Breast epithelium (tissue), 4 donors: Measurements from ENCODE around the gene OR8B4. TPM values are rescaled to one million over a fixed set of nuclear protein-coding genes. Genes with fewer than 3 reads are reported as not detected.

ENCODE experiments used
- DNase-seq, 2 donors: peaks; one replicate each; pipeline ENCODE4 v3.0.0-alpha.2; 2019; ENCODE audit warnings: low spot score in 2 of 2
- H3K27ac ChIP-seq, 2 donors: fragments of 200-600 bp; sonication (generic) in 1 of 2; one replicate each; pipeline ENCODE4 v1.5.1; 2016 to 2019; ENCODE audit warnings: mild to moderate bottlenecking in 1 of 2
- H3K27me3 ChIP-seq, 2 donors: fragments of 200-600 bp; sonication (generic) in 1 of 2; one replicate each; pipeline versions ENCODE4 v1.5.1 to v1.6.0; 2017 to 2019; ENCODE audit warnings: control low read depth in 1 of 2, mild to moderate bottlenecking in 1 of 2
- H3K36me3 ChIP-seq: fragments of 200-600 bp; one replicate; pipeline ENCODE4 v1.5.1; 2019
- H3K4me1 ChIP-seq, 2 donors: fragments of 200-600 bp; sonication (generic); one replicate each; pipeline ENCODE4 v1.5.1; 2016 to 2019; ENCODE audit warnings: control low read depth in 1 of 2
- H3K4me3 ChIP-seq, 3 donors: fragments of 200-600 bp; sonication (generic); 1 replicate in 2 of 3; 2 replicates in 1 of 3; pipeline ENCODE4 v1.5.1; 2016 to 2019; ENCODE audit warnings: mild to moderate bottlenecking in 3 of 3, moderate library complexity in 2 of 3
- H3K9me3 ChIP-seq, 2 donors: fragments of 200-600 bp; sonication (generic) in 1 of 2; one replicate each; pipeline ENCODE4 v1.5.1; 2016 to 2019; ENCODE audit warnings: control low read depth in 1 of 2
- POLR2A ChIP-seq: fragments of 450-650 bp; IDR thresholded peaks from one replicate; pipeline ENCODE4 v1.6.1; 2016; ENCODE audit warnings: antibody characterized with exemption, mild to moderate bottlenecking, moderate library complexity
- POLR2AphosphoS5 ChIP-seq, 3 donors: sonication (generic); formaldehyde crosslinking; IDR thresholded peaks; one replicate each; pipeline ENCODE4 v1.6.1; 2017; ENCODE audit warnings: antibody characterized with exemption in 3 of 3
- intact Hi-C: fragments of 100-400 bp; cut with DNase I; formaldehyde crosslinking; loops from one replicate; pipeline ENCODE4 v1.15.1; 2023; ENCODE audit warnings: low total_unique reads
- total RNA-seq, 3 donors: library from RNA; depleted of rRNA; stranded (reverse); fragments of >200 nt; gene quantifications; one replicate each; pipeline ENCODE4 v1.1.0, GENCODE V29; 2016
- TF ChIP-seq, protein P1 (sequence below), 3 donors: fragments of 450-650 bp; IDR thresholded peaks; one replicate each; pipeline ENCODE4 v1.5.1; 2016 to 2017; ENCODE audit warnings: antibody characterized with exemption in 3 of 3, mild to moderate bottlenecking in 3 of 3, moderate library complexity in 3 of 3

OR8B4 gene
- total RNA-seq, 3 donors from 2014 or later, result not detected

DNA sequence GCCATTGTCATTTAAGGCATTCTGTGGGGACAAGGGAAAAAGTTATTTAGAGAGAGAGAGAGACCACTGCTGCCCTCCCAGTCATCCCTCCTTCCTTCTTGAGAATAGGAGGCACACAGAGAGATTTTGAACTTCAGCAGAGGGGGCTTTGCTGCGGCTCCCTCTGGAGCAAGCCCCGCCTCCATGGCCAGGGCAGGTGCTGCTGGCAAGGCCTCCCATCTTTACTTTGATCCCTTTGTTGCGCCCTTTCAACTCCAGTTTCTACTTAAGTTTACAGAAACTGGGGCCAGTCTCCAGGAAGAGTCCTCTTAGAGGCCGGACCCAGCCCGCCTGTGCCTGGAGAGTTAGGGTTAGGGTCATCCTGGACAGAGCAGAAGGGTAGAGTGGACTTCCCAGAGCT lies 16.4 kb upstream of the OR8B4 start:
- DNase-seq, result no peak
- H3K27ac ChIP-seq, result no peak overlapping the region
- H3K4me3 ChIP-seq, result no peak overlapping the region
- intact Hi-C loops, result no loop called here
- no peaks in the 10 kb centered on the region for H3K27me3 ChIP-seq
- peaks cover 0 to 9% of the 10 kb centered on the region in 2 donors for H3K9me3 ChIP-seq
- TF ChIP-seq, protein P1, sequence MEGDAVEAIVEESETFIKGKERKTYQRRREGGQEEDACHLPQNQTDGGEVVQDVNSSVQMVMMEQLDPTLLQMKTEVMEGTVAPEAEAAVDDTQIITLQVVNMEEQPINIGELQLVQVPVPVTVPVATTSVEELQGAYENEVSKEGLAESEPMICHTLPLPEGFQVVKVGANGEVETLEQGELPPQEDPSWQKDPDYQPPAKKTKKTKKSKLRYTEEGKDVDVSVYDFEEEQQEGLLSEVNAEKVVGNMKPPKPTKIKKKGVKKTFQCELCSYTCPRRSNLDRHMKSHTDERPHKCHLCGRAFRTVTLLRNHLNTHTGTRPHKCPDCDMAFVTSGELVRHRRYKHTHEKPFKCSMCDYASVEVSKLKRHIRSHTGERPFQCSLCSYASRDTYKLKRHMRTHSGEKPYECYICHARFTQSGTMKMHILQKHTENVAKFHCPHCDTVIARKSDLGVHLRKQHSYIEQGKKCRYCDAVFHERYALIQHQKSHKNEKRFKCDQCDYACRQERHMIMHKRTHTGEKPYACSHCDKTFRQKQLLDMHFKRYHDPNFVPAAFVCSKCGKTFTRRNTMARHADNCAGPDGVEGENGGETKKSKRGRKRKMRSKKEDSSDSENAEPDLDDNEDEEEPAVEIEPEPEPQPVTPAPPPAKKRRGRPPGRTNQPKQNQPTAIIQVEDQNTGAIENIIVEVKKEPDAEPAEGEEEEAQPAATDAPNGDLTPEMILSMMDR (IDR thresholded peaks at IDR 0.05), result no peak
- TF ChIP-seq POLR2AphosphoS5 (IDR thresholded peaks at IDR 0.05), result no peak
- H3K36me3 ChIP-seq, result no peaks in the 10 kb centered on the region
- no peaks in the 10 kb centered on the region for H3K4me1 ChIP-seq

DNA sequence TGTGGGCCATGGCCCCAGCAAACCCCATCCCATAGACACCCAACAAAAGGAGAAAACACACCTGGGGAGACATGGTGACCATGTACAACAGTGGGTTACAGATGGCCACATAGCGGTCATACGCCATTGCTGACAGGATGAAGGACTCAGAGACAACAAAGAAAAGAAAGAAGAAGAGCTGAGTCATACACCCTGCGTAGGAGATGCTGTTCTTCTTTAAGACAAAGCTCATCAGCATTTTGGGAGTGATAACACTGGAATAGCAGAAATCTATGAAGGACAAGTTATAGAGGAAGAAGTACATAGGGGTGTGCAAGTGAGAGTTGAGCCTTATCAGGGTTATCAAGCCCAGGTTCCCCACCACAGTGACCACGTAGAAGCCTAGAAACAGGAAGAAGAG lies 15.9 kb upstream of the OR8B4 start:
- H3K27me3 ChIP-seq, result no peaks in the 10 kb centered on the region
- H3K36me3 ChIP-seq, result no peaks in the 10 kb centered on the region
- H3K4me3 ChIP-seq, result no peak overlapping the region
- intact Hi-C loops, result no loop called here
- H3K27ac ChIP-seq, result no peak overlapping the region
- TF ChIP-seq, protein P1 (IDR thresholded peaks at IDR 0.05), result no peak
- TF ChIP-seq POLR2A (no peak), POLR2AphosphoS5 (IDR thresholded peaks at IDR 0.05) (no peak)
- DNase-seq, result no peak
- H3K4me1 ChIP-seq, result no peaks in the 10 kb centered on the region
- H3K9me3 ChIP-seq, result peaks cover 0 to 9% of the 10 kb centered on the region in 2 donors

DNA sequence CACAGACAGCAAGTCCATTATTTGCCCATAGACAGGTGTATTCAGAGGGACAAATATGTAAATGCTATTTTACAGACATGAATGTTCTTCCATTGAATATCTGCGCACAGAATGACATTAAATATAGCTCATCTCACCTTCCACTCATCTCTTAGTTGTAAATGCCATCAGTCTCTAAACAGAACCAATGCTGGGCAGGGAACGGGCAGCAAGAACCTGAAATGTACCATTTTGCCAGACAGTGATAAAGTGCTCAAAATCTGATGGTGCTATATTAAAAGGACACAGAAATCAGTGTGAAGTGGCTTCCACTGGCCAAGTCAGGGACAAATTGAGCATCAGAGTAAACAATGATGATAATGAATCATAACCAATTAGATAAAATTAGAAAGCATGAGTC lies 10.0 kb upstream of the OR8B4 start:
- TF ChIP-seq, protein P1 (IDR thresholded peaks at IDR 0.05), result no peak
- DNase-seq, result no peak
- no peak overlapping the region for H3K4me3 ChIP-seq
- H3K36me3 ChIP-seq, result no peaks in the 10 kb centered on the region
- intact Hi-C loops, result no loop called here
- peaks cover 0 to 15% of the 10 kb centered on the region in 2 donors for H3K9me3 ChIP-seq
- no peaks in the 10 kb centered on the region for H3K4me1 ChIP-seq
- no peak overlapping the region for H3K27ac ChIP-seq
- no peaks in the 10 kb centered on the region for H3K27me3 ChIP-seq

GRCh38 chr11:124429599-124429998 lies 4.9 kb upstream of the OR8B4 start:
- H3K9me3 ChIP-seq, result peaks cover 0 to 7% of the 10 kb centered on the region in 2 donors
- H3K4me1 ChIP-seq, result no peaks in the 10 kb centered on the region
- no peak for DNase-seq
- TF ChIP-seq POLR2AphosphoS5 (IDR thresholded peaks at IDR 0.05) (no peak), POLR2A (no peak)
- TF ChIP-seq, protein P1 (IDR thresholded peaks at IDR 0.05), result no peak
- no peaks in the 10 kb centered on the region for H3K27me3 ChIP-seq
- intact Hi-C loops, result no loop called here
- H3K36me3 ChIP-seq, result no peaks in the 10 kb centered on the region
- H3K27ac ChIP-seq, result no peak overlapping the region
- no peak overlapping the region for H3K4me3 ChIP-seq

DNA sequence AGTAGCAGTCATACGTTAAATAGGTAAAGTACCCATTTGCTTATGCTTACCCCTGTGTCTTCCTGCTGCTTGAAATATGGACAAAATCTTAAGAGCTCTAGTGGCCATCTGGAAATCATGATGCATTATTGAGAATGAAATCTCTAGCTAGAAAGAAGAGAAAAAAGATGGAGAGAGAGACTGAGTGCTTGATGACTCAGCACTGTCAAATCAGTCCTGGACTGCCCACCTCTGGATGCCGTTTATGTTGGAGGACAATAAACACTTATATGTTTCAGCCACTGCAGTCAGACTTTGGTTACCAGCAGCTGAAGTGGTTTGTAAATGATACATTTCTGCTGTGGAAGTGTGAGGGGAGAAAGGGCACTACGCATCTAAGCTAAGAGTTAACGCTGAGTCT lies 3.6 kb downstream of the OR8B4 start:
- DNase-seq, result no peak
- intact Hi-C loops, result no loop called here
- Histone ChIP-seq H3K36me3 (no peaks in the 10 kb centered on the region), H3K9me3 (no peaks in the 10 kb centered on the region), H3K27ac (no peak overlapping the region), H3K27me3 (peaks cover 0 to 5% of the 10 kb centered on the region in 2 donors), H3K4me3 (no peak overlapping the region), H3K4me1 (no peaks in the 10 kb centered on the region)
- TF ChIP-seq, protein P1 (IDR thresholded peaks at IDR 0.05), result no peak
- no peak for TF ChIP-seq POLR2AphosphoS5 (IDR thresholded peaks at IDR 0.05)
- TF ChIP-seq POLR2A, result no peak
